PC-9 (cell line): ENCODE measurements around the gene AUTS2. TPM values are rescaled to one million over a fixed set of nuclear protein-coding genes. Genes with fewer than 3 reads are reported as not detected.

Experiments used
- BruUV-seq: library from RNA; stranded (reverse); fragments of 400-500 nt; replicated peaks from 2 replicates; lab custom pipeline; 2021; lab: Mats Ljungman, UMichigan
- CTCF ChIA-PET: fragments of 300-600 bp; sonication (Branson Sonifier 250); formaldehyde crosslinking; loops from one replicate; lab custom pipeline; 2022; ENCODE audit warnings: antibody characterized with exemption; lab: Charles Lee
- POLR2A ChIA-PET: fragments of 300-600 bp; sonication (Branson Sonifier 250); formaldehyde crosslinking; loops from one replicate; lab custom pipeline; 2022; ENCODE audit warnings: antibody characterized with exemption; ENCODE audit not compliant: unreplicated experiment; lab: Charles Lee
- DNase-seq, 2 experiments: peaks; one replicate each; pipeline versions ENCODE4 v3.0.0 to v3.0.0-alpha.2; 2015 to 2022; ENCODE audit warnings: mixed read lengths in 1 of 2
- H2AFZ ChIP-seq: fragments of 200-600 bp; sonication (generic); 2 replicates; pipeline ENCODE4 v1.8.1; 2017; ENCODE audit warnings: antibody characterized with exemption
- H3F3A ChIP-seq: fragments of 200-600 bp; sonication (generic); 2 replicates; pipeline ENCODE4 v1.8.1; 2017; ENCODE audit warnings: antibody characterized with exemption, mild to moderate bottlenecking, low read depth; ENCODE audit not compliant: insufficient read depth
- H3K27ac ChIP-seq: fragments of 200-600 bp; sonication (generic); 2 replicates; pipeline ENCODE4 v1.6.1; 2016; ENCODE audit warnings: mixed run types
- H3K27me3 ChIP-seq: fragments of 200-600 bp; sonication (generic); 2 replicates; pipeline ENCODE4 v1.6.1; 2016; ENCODE audit warnings: low read depth, mixed run types; ENCODE audit not compliant: insufficient read depth
- H3K36me3 ChIP-seq: fragments of 200-600 bp; sonication (generic); 2 replicates; pipeline ENCODE4 v1.6.1; 2016; ENCODE audit warnings: low read depth, mixed run types
- H3K4me1 ChIP-seq: fragments of 200-600 bp; sonication (generic); replicated peaks from 2 replicates; pipeline ENCODE4 v1.6.1; 2016; ENCODE audit warnings: mixed run types; ENCODE audit not compliant: insufficient read depth
- H3K4me2 ChIP-seq: fragments of 200-600 bp; sonication (generic); 2 replicates; pipeline ENCODE4 v1.6.1; 2017; ENCODE audit warnings: mixed run types
- H3K4me3 ChIP-seq: fragments of 200-600 bp; sonication (generic); 2 replicates; pipeline ENCODE4 v1.6.1; 2016; ENCODE audit warnings: mixed run types
- H3K79me2 ChIP-seq: fragments of 200-600 bp; sonication (generic); 2 replicates; pipeline ENCODE4 v1.6.1; 2017; ENCODE audit warnings: low read depth, mixed run types
- H3K9me2 ChIP-seq: fragments of 200-600 bp; sonication (generic); 2 replicates; pipeline ENCODE4 v1.8.1; 2017; ENCODE audit warnings: mild to moderate bottlenecking; ENCODE audit not compliant: insufficient read depth
- H3K9me3 ChIP-seq: fragments of 200-600 bp; sonication (generic); 2 replicates; pipeline ENCODE4 v1.8.1; 2016; ENCODE audit warnings: low read depth; ENCODE audit not compliant: insufficient read depth
- H4K20me1 ChIP-seq: fragments of 200-600 bp; sonication (generic); 2 replicates; pipeline ENCODE4 v1.8.1; 2017; ENCODE audit not compliant: insufficient read depth
- EZH2 ChIP-seq: fragments of 200-600 bp; sonication (generic); IDR thresholded peaks from 2 replicates; pipeline ENCODE4 v1.8.0; 2017; ENCODE audit warnings: antibody characterized with exemption, low read depth
- intact Hi-C: fragments of 100-400 bp; cut with micrococcal nuclease; formaldehyde crosslinking; loops from one replicate; pipeline ENCODE4 v1.10.0; 2022; ENCODE audit not compliant: unreplicated experiment
- total RNA-seq: library from RNA; stranded (reverse); gene quantifications from 2 replicates; pipeline ENCODE4 v1.2.3, GENCODE V29; 2021
- TF ChIP-seq, protein P1 (sequence below): fragments of 200-600 bp; sonication (generic); conservative IDR thresholded peaks from 2 replicates; pipeline ENCODE4 v1.6.1; 2017; ENCODE audit warnings: mixed run types, antibody characterized with exemption, mild to moderate bottlenecking, moderate library complexity

Gene AUTS2
- total RNA-seq, 1 experiment from 2014 or later, result not detected

GRCh38 chr7:70285854-70286253 is 687.6 kb downstream of the AUTS2 start:
- no peak overlapping the region for H3K4me3 ChIP-seq
- intact Hi-C loops, result no loop called here
- no peaks in the 10 kb centered on the region for H3K9me3 ChIP-seq
- no peaks in the 10 kb centered on the region for H3K27me3 ChIP-seq
- no peak overlapping the region for H3K27ac ChIP-seq
- DNase-seq, result no peak
- no peaks in the 10 kb centered on the region for H3K4me1 ChIP-seq
- no peak overlapping the region for H2AFZ ChIP-seq
- CTCF ChIA-PET, result no interaction called here
- H3F3A ChIP-seq, result no peaks in the 10 kb centered on the region
- H3K36me3 ChIP-seq, result no peaks in the 10 kb centered on the region
- no peaks in the 10 kb centered on the region for H3K9me2 ChIP-seq
- TF ChIP-seq, protein P1, sequence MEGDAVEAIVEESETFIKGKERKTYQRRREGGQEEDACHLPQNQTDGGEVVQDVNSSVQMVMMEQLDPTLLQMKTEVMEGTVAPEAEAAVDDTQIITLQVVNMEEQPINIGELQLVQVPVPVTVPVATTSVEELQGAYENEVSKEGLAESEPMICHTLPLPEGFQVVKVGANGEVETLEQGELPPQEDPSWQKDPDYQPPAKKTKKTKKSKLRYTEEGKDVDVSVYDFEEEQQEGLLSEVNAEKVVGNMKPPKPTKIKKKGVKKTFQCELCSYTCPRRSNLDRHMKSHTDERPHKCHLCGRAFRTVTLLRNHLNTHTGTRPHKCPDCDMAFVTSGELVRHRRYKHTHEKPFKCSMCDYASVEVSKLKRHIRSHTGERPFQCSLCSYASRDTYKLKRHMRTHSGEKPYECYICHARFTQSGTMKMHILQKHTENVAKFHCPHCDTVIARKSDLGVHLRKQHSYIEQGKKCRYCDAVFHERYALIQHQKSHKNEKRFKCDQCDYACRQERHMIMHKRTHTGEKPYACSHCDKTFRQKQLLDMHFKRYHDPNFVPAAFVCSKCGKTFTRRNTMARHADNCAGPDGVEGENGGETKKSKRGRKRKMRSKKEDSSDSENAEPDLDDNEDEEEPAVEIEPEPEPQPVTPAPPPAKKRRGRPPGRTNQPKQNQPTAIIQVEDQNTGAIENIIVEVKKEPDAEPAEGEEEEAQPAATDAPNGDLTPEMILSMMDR, result no peak
- TF ChIP-seq EZH2, result no peak
- no peak overlapping the region for H3K4me2 ChIP-seq
- BruUV-seq, result no TSS peak
- H3K79me2 ChIP-seq, result no peaks in the 10 kb centered on the region
- no peaks in the 10 kb centered on the region; the same call in 1 of the 2 replicates for H4K20me1 ChIP-seq
- POLR2A ChIA-PET, result no interaction called here

DNA sequence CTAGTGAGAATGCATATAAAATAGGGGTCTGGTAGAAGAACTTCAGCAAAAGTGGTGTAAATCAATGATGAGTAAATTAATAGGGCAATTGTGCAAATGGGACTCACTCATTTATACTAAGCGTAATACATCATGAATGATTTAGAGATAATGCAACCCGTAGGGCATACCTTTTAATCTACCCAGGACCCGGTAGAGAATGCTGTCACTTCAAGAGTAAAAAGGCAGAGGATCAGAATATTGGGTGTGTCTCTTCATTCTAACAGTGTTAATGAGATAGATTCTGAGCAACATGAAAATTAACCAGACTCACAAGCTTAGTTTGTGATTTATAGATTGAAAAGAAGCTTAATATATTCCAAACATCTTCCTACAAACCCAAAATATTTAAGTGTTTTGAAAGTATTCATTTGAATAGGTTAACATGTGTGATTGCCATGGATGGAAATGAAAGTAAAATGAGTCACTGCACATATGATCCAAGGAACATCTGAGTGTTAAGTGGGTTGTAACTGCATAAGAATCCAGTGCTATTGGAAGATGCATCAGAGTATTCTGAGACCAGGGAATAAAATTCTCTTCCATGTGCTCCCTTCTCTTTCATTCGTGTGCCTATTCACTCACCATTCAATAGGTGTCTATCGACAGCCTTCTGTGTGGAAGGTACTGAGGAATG is 690.6 kb downstream of the AUTS2 start:
- Histone ChIP-seq H3K36me3 (no peaks in the 10 kb centered on the region), H3K9me2 (no peaks in the 10 kb centered on the region), H3K9me3 (no peaks in the 10 kb centered on the region), H3K27ac (no peak overlapping the region), H3K27me3 (peaks cover 10% of the 10 kb centered on the region; the same call in 1 of the 2 replicates), H2AFZ (no peak overlapping the region), H3K4me2 (no peak overlapping the region), H3K4me3 (no peak overlapping the region), H4K20me1 (no peaks in the 10 kb centered on the region; the same call in 1 of the 2 replicates), H3F3A (no peaks in the 10 kb centered on the region), H3K79me2 (no peaks in the 10 kb centered on the region), H3K4me1 (no peaks in the 10 kb centered on the region)
- DNase-seq, result no peak
- intact Hi-C loops, result no loop called here
- POLR2A ChIA-PET, result no interaction called here
- BruUV-seq, result no TSS peak
- CTCF ChIA-PET, result no interaction called here
- no peak for TF ChIP-seq EZH2

DNA sequence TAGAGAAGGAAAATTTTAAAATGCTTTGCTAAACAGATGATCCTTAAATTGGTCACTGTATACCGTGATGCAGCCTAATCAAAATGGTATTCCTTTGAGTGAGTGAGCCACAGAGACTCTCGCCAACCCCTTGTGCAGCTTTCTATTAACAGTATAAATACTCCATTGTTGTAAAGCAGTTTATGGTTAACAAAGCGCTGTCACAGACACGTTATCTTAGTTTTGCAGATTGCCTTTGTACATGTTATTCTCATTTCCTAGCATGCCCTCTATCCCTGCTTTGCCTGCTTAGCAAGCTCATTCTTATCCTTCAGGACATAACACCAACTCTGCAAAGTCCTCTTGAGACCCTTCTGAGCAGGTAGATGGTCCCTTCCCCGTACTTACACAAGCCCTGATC is 694.4 kb downstream of the AUTS2 start:
- no peaks in the 10 kb centered on the region for H3K9me3 ChIP-seq
- no peaks in the 10 kb centered on the region for H3K9me2 ChIP-seq
- ChIA-PET CTCF (no interaction called here), POLR2A (no interaction called here)
- H3K27me3 ChIP-seq, result peaks cover 10% of the 10 kb centered on the region; the same call in 1 of the 2 replicates
- H3K27ac ChIP-seq, result no peak overlapping the region
- BruUV-seq, result no TSS peak
- TF ChIP-seq, protein P1, result no peak
- TF ChIP-seq EZH2, result no peak
- DNase-seq, result no peak
- H3K4me3 ChIP-seq, result no peak overlapping the region
- no peak overlapping the region for H3K4me2 ChIP-seq
- intact Hi-C loops, result no loop called here
- H3K36me3 ChIP-seq, result no peaks in the 10 kb centered on the region
- no peaks in the 10 kb centered on the region for H3K79me2 ChIP-seq
- H3K4me1 ChIP-seq, result no peaks in the 10 kb centered on the region
- no peaks in the 10 kb centered on the region for H4K20me1 ChIP-seq
- no peaks in the 10 kb centered on the region for H3F3A ChIP-seq
- H2AFZ ChIP-seq, result no peak overlapping the region
